Fibroblast of peridontal ligament (primary cell): ENCODE measurements around the gene FZD8.

Experiments used
- DNase-seq: peaks from one replicate; pipeline ENCODE4 v3.0.0-alpha.2; 2010; ENCODE audit errors: extremely low read depth

Gene FZD8

DNA sequence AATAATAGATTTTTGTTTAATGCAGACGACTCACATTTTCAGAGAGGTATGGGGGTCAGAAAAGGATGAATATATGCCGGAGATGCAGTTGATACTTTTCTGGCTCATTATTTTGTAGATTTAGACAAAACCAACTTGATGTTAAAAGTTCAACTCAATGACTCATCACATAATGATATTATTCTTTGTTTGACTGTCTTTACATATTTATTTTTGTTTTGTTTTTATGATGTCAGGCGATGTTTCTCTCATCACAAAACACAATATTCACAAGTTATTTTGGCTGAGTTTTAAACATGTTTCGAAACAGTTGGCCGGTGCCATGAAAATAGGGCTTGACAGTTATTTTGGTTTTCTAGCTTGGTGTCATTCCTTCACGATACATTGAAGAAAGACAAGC is 35.7 kb downstream of the FZD8 start:
- DNase-seq = peak; percentile 44

DNA sequence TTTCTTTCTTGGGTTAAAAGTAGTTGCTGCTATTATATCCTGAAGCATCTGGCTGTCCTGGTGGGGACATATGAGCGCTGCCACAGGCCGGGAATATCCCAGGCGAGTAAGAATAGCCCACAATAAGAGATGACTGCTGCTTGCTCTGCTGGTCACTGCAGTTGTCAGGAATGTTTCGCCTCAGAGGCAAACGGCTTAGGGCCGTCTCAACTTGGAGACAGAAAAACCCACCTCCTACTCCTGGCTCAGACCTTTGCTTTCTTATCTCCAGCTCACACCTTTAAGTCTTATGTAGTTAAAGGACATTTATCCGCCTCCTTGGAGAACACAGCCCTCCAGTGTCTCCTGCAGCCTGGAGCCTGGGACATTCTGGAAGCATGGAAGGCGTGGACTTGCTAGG is 36.9 kb downstream of the FZD8 start, which contains the start of gene GJD4:
Gene GJD4 (plus strand): TSS at position 151 of the 400 bp plus-strand sequence. CDS start 227 bp downstream, at position 378.
- DNase-seq = no peak

DNA sequence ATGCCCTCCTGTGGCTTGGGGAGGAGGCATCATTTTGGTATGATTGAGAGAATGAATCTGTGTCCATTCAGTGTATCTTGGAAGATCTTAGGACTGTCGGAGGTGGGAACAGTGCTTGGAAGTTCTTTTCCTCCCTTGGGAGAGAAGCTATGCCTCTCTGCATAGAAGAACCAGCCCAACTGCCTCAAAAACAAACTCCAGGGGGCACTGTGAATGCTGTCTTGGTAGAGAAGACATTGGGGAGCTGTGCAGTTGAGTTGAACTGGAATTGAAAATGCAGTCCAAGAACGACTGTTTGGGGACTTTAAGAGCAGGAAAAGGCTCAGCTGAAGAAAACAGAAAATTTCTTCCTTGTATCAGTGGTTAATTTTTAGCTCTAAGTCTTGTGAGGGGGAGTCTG is 41.9 kb downstream of the FZD8 start:
- DNase-seq = no peak

DNA sequence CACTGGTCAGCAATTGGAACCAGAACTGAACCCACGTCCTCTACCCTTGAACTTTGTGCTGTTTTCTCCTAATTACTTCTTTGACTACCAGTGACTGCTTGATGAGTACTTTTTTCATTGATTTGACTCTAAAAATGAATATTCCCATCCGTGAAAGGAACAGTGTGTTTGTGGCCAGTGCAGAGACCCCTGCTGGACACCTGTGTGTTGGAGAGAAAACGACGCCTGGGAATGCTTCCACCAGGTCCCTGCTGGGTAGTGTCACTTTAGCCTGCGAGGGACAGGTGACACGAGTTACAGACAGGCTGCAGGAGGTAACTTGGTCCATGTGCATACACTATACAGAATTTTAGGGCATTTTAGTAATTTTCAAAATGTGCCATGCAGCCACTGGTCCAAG is 43.7 kb downstream of the FZD8 start:
- no peak for DNase-seq

DNA sequence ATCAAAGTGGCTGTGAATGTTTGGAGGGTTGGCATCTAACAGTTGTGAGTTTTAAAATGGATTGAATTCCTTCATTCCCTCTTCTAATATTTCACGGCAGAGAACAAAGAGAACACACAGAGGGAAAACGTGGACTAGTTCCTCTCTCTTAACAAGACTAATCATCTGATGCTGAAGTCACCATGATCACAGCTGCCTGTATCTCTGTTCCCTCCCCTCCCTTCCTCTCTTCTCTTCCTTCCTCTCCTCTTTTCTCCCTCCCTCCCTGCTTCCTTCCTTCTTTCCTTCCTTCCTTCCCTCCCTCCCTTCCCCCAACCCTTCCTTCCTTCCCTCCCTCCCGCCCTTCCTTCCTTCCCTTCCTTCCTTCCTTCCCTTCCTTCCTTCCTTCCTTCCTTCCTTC is 47.0 kb downstream of the FZD8 start:
- no peak for DNase-seq

DNA sequence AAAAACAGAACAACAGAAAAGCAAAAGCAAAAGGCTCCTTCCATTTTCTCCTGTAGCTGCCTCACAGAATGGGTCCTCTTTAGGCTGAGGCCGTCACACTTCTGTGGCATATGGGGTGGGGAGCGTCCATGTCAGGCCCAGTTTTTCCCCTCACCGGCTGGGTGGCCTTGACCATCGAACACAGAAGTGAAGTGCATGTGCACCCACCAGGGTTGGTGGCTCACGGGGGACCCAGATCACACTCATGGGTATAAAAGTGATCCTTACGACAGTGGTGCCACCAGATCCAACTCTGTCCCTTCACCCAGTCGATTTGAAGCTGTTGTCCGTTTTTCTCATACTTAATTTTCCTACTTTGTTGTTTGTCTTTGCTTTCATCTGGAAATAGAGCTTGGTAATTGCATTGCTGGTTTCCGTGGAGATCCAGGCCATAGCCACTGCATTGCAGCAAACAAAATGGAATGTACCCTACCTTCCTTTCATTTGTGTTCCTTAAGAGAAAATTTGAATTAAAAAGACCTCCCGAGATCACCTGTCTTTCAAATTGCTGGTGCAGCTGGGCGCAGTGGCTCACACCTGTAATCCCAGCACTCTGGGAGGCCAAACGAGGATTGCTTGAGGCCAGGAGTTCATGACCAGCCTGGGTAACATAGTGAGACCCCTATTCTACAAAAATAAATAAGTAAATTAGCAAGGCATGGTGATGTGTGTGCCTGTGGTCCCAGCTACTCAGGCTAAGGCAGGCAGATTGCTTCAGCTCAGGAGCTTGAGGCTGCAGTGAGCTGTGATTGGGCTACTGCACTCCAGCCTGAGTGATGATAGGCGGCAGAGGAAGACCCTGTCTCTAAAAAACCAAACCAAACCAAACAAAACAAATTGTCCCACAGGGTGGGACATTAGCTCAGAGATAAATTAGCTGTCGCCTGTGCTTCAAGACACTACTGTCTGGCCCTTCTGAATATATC is 47.7 kb downstream of the FZD8 start:
- no peak for DNase-seq

DNA sequence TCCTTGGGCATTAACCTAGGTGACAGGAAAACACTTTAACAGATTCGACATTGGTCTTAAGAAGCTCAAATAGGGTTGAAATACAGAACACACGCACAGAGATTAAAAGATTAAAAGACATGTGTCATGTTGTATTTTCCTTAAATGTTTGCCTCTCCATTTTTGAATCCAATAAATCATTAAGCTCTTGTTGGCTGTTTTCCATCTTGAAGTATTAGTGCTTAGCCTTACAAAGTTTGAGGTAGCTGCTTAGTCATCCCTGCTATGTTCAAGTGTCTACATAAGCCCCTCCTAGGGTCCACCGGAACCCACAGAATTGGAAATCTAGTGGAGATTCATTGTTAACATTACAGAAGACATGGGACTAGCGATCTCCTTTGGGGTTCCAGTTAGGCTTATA is 49.7 kb downstream of the FZD8 start:
- DNase-seq = no peak

DNA sequence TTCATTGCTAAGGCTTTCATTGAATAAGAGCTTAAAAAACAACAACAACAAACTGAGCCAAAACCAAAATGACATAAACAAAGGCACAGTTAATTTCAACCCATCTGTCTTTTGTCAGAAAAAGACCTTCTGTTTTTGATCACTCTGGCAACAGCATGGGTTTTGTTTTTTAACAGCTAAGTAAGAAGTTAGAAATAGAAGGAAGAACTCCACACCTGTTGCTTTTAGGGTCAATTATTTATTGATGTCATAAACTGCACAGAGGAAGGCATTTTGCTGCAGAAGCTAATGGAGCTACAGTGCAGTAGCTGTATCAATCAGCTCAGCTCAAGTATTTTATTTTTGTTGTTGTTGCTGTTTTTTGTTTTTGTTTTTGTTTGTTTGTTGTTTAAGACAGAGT is 53.3 kb downstream of the FZD8 start:
- DNase-seq = no peak
